Tibial nerve (tissue), 4 donors: Measurements from ENCODE around the gene ADAMTSL1.

Experiments used
- CTCF ChIP-seq, 5 experiments: fragments of 200-600 bp in 3 of 5; fragments of 450-650 bp in 2 of 5; sonication (generic) in 3 of 5; IDR thresholded peaks; one replicate each; pipeline ENCODE4 v1.5.1; 2016 to 2019; ENCODE audit warnings: antibody characterized with exemption in 5 of 5, mild to moderate bottlenecking in 3 of 5, moderate library complexity in 2 of 5
- EP300 ChIP-seq, 2 donors: sonication (generic); formaldehyde crosslinking; IDR thresholded peaks; one replicate each; pipeline ENCODE4 v1.6.1; 2017; ENCODE audit warnings: antibody characterized with exemption in 2 of 2, mild to moderate bottlenecking in 1 of 2

- TF ChIP-seq CTCF (IDR thresholded peaks at IDR 0.05) (no peak), EP300 (IDR thresholded peaks at IDR 0.05) (no peak)
These were observed 6.3 kb upstream of the ADAMTSL1 start for GRCh38 chr9:18467696-18468095.
